CD4-positive, alpha-beta T cell (primary cell): ENCODE results near the gene CABP1. TPM values are rescaled to one million over a fixed set of nuclear protein-coding genes. Genes with fewer than 3 reads are reported as not detected.
A peak's percentile ranks its signal among the peaks of the same experiment; 100 is the strongest.

Source experiments
- ATAC-seq: fragments of 200-7000 bp; cut with Tn5 transposase; one replicate; pipeline ENCODE4 v1.10.0; 2022; ENCODE audit warnings: mild to moderate bottlenecking; ENCODE audit not compliant: poor library complexity
- CTCF ChIA-PET: fragments of 350-600 bp; sonication (Branson Sonifier 250); formaldehyde crosslinking; loops from one replicate; lab custom pipeline; 2021; ENCODE audit warnings: antibody characterized with exemption, inconsistent platforms; lab: Charles Lee
- POLR2A ChIA-PET: fragments of 350-600 bp; sonication (Branson Sonifier 250); formaldehyde crosslinking; loops from one replicate; lab custom pipeline; 2021; ENCODE audit warnings: antibody characterized with exemption, inconsistent platforms; lab: Charles Lee
- DNase-seq, 14 experiments: peaks; one replicate each; pipeline ENCODE4 v3.0.0-alpha.2; 2013 to 2020; ENCODE audit warnings: mixed read lengths in 2 of 14
- H3K27ac ChIP-seq, 2 donors: one replicate each; pipeline versions ENCODE4 v1.5.1 to v1.7.0; 2013; ENCODE audit warnings: low read length in 2 of 2, low read depth in 1 of 2, mild to moderate bottlenecking in 1 of 2
- H3K27me3 ChIP-seq, 2 experiments: 1 replicate in 1 of 2; 2 replicates in 1 of 2; pipeline versions ENCODE4 v1.6.1 to v1.7.0; 2013; ENCODE audit warnings: low read length in 2 of 2, control low read depth in 1 of 2, mild to moderate bottlenecking in 1 of 2, moderate library complexity in 1 of 2; ENCODE audit not compliant: insufficient read depth in 2 of 2, control insufficient read depth in 1 of 2
- H3K36me3 ChIP-seq: one replicate; pipeline ENCODE4 v1.6.1; 2013; ENCODE audit warnings: low read length, control low read depth; ENCODE audit not compliant: insufficient read depth
- H3K4me1 ChIP-seq: one replicate; pipeline ENCODE4 v1.6.1; 2013; ENCODE audit warnings: low read length, control low read depth; ENCODE audit not compliant: insufficient read depth
- H3K4me3 ChIP-seq: one replicate; pipeline ENCODE4 v1.5.1; 2013; ENCODE audit warnings: mild to moderate bottlenecking, low read length, moderate library complexity
- H3K9me3 ChIP-seq, 2 experiments: 1 replicate in 1 of 2; 2 replicates in 1 of 2; pipeline versions ENCODE4 v1.6.1 to v1.7.0; 2013; ENCODE audit warnings: low read length in 2 of 2, mild to moderate bottlenecking in 2 of 2, control low read depth in 1 of 2, moderate library complexity in 1 of 2; ENCODE audit not compliant: control insufficient read depth in 1 of 2, insufficient read depth in 1 of 2
- H3K27ac Mint-ChIP-seq: one replicate; pipeline ENCODE4 v1.8.0; 2020; ENCODE audit warnings: mixed read lengths
- H3K27me3 Mint-ChIP-seq: one replicate; pipeline ENCODE4 v1.8.0; 2021; ENCODE audit warnings: mixed read lengths
- H3K36me3 Mint-ChIP-seq: one replicate; pipeline ENCODE4 v1.8.0; 2021; ENCODE audit warnings: low read depth, mixed read lengths
- H3K4me1 Mint-ChIP-seq: one replicate; pipeline ENCODE4 v1.8.0; 2021; ENCODE audit warnings: low read depth, mixed read lengths
- H3K4me3 Mint-ChIP-seq: one replicate; pipeline ENCODE4 v1.8.0; 2020; ENCODE audit warnings: mild to moderate bottlenecking, mixed read lengths
- H3K9me3 Mint-ChIP-seq: one replicate; pipeline ENCODE4 v1.8.0; 2020; ENCODE audit warnings: mixed read lengths
- CTCF ChIP-seq: fragments of 200-600 bp; IDR thresholded peaks from one replicate; pipeline ENCODE4 v1.8.0; 2022; ENCODE audit warnings: antibody characterized with exemption, mild to moderate bottlenecking
- intact Hi-C, 2 experiments: fragments of 100-400 bp; cut with DNase I in 1 of 2; cut with micrococcal nuclease in 1 of 2; formaldehyde crosslinking; loops; one replicate each; pipeline versions ENCODE4 v1.15.1 to v1.9.0; 2023 to 2025; cut with DNase I, micrococcal nuclease
- total RNA-seq, 174 experiments: library from RNA in 2 of 174; stranded (reverse) in 2 of 174; gene quantifications; one replicate each; pipeline ENCODE4 v1.2.3 and lab custom pipeline; 2021 to 2026

The CABP1 gene
- total RNA-seq, 2 experiments from 2014 or later: 0.11 TPM; not detected in 1

DNA sequence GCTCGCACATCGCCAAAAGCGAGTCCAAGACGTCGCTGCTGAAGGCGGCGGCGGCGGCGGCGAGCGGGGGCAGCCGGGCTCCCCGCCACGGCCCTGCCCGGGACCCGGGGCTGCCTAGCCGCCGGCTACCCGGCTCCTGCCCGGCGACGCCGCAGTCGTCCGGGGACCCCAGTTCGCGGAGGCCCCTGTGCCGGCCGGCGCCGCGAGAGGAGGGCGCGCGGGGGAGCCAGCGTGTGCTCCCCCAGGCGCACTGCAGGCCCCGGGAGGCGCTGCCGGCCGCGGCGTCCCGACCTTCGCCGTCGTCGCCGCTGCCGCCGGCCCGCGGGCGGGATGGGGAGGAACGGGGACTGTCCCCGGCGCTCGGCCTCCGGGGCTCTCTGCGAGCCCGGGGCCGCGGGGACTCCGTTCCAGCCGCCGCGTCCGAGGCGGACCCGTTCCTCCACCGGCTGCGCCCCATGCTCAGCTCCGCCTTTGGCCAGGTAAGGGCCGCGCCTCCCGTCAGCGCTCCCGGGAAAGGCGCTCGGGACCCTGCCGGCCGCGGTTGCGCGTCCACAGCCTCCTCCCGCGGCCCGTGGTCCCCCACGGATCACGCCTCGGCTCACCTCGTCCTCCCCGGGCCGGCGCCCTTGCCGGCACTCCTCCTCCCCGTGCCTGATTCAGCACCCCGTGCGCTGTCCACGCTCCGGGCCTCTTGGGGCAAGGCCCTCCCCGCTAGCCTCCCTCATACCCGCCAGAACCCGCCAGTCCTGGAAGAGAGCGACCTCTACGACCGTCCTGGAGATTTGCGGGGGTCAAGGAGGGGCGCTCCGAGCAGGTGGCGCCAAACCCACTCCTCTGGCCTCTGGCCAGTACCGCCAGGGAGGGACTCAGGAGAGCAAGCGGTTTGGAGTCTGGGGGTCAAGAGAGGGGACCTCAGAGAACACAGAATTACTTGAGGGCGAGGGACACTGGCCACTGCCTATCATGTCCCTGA lies 721 bp downstream of the CABP1 start:
- peaks cover 6% of the 10 kb centered on the region for H3K4me1 Mint-ChIP-seq
- no peaks in the 10 kb centered on the region for H3K36me3 Mint-ChIP-seq
- H3K4me3 Mint-ChIP-seq: peak overlapping the region; percentile 83
- ChIA-PET POLR2A (interaction anchor here (0.8 kb wide), 1 partner anchor 60 kb away, joined by 3 read pairs; the partner anchor contains the start of gene POP5), CTCF (interaction anchor here (1.0 to 1.9 kb wide), 2 partner anchors 8 to 73 kb away, joined by 3 to 7 read pairs; no protein-coding TSS in a partner anchor)
- Histone ChIP-seq H3K27ac (no peak overlapping the region), H3K4me3 (no peak overlapping the region), H3K36me3 (no peaks in the 10 kb centered on the region), H3K9me3 (peaks cover 0 to 5% of the 10 kb centered on the region in 2 experiments), H3K4me1 (peaks cover 12% of the 10 kb centered on the region), H3K27me3 (peaks cover 48 to 54% of the 10 kb centered on the region in 2 experiments)
- intact Hi-C loops: loop anchor here in 1 of 2 experiments (10.0 kb wide), 1 partner anchor 316 kb away; the partner anchor contains the start of gene PLA2G1B
- no peak overlapping the region for H3K27ac Mint-ChIP-seq
- peaks cover 59% of the 10 kb centered on the region for H3K27me3 Mint-ChIP-seq
- TF ChIP-seq CTCF: no peak
- peak; percentile 84 for ATAC-seq
- peak; percentile 26 to 75 (median 43) for DNase-seq
- H3K9me3 Mint-ChIP-seq: no peaks in the 10 kb centered on the region

GRCh38 chr12:120642121-120642520 lies 1.7 kb downstream of the CABP1 start:
- H3K4me1 Mint-ChIP-seq: peaks cover 10% of the 10 kb centered on the region
- no peaks in the 10 kb centered on the region for H3K36me3 Mint-ChIP-seq
- TF ChIP-seq CTCF: no peak
- ChIA-PET POLR2A (no interaction called here), CTCF (no interaction called here)
- ATAC-seq: no peak
- H3K27ac Mint-ChIP-seq: no peak overlapping the region
- no peaks in the 10 kb centered on the region for H3K9me3 Mint-ChIP-seq
- H3K27me3 Mint-ChIP-seq: peaks cover 65% of the 10 kb centered on the region
- Histone ChIP-seq H3K9me3 (peaks cover 0 to 5% of the 10 kb centered on the region in 2 experiments), H3K4me3 (no peak overlapping the region), H3K4me1 (peaks cover 12% of the 10 kb centered on the region), H3K27me3 (peaks cover 48 to 60% of the 10 kb centered on the region in 2 experiments), H3K27ac (no peak overlapping the region), H3K36me3 (no peaks in the 10 kb centered on the region)
- intact Hi-C loops: loop anchor here in 1 of 2 experiments (10.0 kb wide), 1 partner anchor 317 kb away; the partner anchor contains the start of gene PLA2G1B
- peak overlapping the region; percentile 83 for H3K4me3 Mint-ChIP-seq
- DNase-seq: no peak

DNA sequence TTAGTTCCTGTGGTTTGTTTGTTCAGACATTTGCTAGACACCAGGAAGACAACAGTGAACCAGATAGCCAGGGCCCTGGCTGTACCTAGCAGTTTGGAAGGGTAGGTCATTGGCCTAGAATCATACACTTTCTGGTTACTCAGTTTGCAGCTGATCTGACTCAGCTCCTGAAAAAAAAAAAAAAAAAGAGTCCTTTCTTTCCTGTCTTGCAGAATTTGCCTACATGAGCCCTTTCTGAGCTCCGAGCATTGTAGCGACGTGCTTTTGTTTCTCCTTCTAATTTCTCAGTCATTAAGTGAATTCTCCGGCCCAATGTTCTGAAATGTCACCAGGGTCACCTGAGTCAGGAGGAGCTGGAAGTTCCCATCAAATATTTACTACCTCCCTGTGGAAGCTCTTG lies 2.4 kb downstream of the CABP1 start:
- CTCF ChIA-PET: no interaction called here
- Mint-ChIP-seq H3K4me3 (peak overlapping the region; percentile 58), H3K27me3 (peaks cover 67% of the 10 kb centered on the region), H3K27ac (no peak overlapping the region), H3K9me3 (no peaks in the 10 kb centered on the region), H3K36me3 (no peaks in the 10 kb centered on the region), H3K4me1 (peaks cover 11% of the 10 kb centered on the region)
- peaks cover 0 to 5% of the 10 kb centered on the region in 2 experiments for H3K9me3 ChIP-seq
- H3K4me1 ChIP-seq: peaks cover 12% of the 10 kb centered on the region
- no peak overlapping the region for H3K4me3 ChIP-seq
- H3K27me3 ChIP-seq: peaks cover 48 to 60% of the 10 kb centered on the region in 2 experiments
- ATAC-seq: no peak
- no peak for DNase-seq
- intact Hi-C loops: loop anchor here in 1 of 2 experiments (10.0 kb wide), 1 partner anchor 318 kb away; the partner anchor contains the start of gene PLA2G1B
- POLR2A ChIA-PET: no interaction called here
- no peak overlapping the region for H3K27ac ChIP-seq
- no peaks in the 10 kb centered on the region for H3K36me3 ChIP-seq
- TF ChIP-seq CTCF: no peak
